Right lobe of liver (tissue), 4 donors: ENCODE data around the gene GLYATL2.

ENCODE experiments used
- CTCF ChIP-seq, 4 donors: fragments of 200-600 bp in 3 of 4; fragments of 450-650 bp in 1 of 4; IDR thresholded peaks; one replicate each; pipeline versions ENCODE4 v1.5.1 to v1.8.0; 2016 to 2022; ENCODE audit warnings: antibody characterized with exemption in 4 of 4, mild to moderate bottlenecking in 2 of 4
- POLR2A ChIP-seq: fragments of 450-650 bp; IDR thresholded peaks from one replicate; pipeline ENCODE4 v1.6.1; 2017; ENCODE audit warnings: antibody characterized with exemption, mild to moderate bottlenecking
- donor health status: DM: no; HTN: no; CAD: no.
- donor health status: DM: no; HTN: no; CAD: no.
- donor health status: DM: no; HTN: yes; CAD: no.

DNA sequence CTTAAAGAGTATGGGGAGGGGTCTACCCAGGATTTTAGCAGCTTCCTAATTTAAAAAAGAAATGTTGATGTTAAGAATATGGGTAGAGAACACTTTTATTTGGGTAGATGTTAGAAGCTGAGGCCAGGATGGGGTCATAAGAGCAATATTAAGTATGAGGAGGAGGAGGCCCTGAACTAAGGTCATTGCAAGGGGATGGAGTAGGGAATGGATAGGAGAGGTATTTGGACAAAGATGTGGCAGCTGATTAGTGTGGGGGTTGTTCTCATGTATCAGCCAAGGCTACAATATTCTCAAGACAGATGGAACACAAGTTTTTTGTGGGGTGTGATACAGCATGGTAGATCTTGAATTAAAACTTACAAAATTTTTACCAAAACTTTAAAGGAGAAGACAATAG lies 35.7 kb upstream of the GLYATL2 start:
- TF ChIP-seq CTCF (IDR thresholded peaks at IDR 0.05) (no peak), POLR2A (no peak)
